Panc1 (cell line): ENCODE results near the gene CUEDC1.
"Not testable (repeated sequence)": the region's sequence is repeated elsewhere in the genome, so short reads cannot be mapped to it uniquely, and the experiment has no call there.

ENCODE experiments used
- TCF7L2 ChIP-seq: IDR thresholded peaks from 2 replicates; pipeline ENCODE4 v1.6.1; 2011; ENCODE audit warnings: mild to moderate bottlenecking, low read depth, low read length, inconsistent platforms
- TF ChIP-seq, protein P1 (sequence below): fragments of 450-650 bp; IDR thresholded peaks from 2 replicates; pipeline ENCODE4 v1.5.1; 2017; ENCODE audit warnings: mild to moderate bottlenecking

GRCh38 chr17:57922745-57923144, 32.5 kb downstream of the CUEDC1 start:
- TF ChIP-seq, protein P1, sequence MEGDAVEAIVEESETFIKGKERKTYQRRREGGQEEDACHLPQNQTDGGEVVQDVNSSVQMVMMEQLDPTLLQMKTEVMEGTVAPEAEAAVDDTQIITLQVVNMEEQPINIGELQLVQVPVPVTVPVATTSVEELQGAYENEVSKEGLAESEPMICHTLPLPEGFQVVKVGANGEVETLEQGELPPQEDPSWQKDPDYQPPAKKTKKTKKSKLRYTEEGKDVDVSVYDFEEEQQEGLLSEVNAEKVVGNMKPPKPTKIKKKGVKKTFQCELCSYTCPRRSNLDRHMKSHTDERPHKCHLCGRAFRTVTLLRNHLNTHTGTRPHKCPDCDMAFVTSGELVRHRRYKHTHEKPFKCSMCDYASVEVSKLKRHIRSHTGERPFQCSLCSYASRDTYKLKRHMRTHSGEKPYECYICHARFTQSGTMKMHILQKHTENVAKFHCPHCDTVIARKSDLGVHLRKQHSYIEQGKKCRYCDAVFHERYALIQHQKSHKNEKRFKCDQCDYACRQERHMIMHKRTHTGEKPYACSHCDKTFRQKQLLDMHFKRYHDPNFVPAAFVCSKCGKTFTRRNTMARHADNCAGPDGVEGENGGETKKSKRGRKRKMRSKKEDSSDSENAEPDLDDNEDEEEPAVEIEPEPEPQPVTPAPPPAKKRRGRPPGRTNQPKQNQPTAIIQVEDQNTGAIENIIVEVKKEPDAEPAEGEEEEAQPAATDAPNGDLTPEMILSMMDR = not testable (repeated sequence)
- not testable (repeated sequence) for TF ChIP-seq TCF7L2
